ENCODE data around the gene THAP10. TPM values are rescaled to one million over a fixed set of nuclear protein-coding genes. Genes with fewer than 3 reads are reported as not detected.

Gene THAP10
- total RNA-seq, 1 donor from 2014 or later, result 4.2 TPM

- no peak overlapping the region for H3K4me3 ChIP-seq (ENCODE audit: low read depth, low read length)
- no peak for DNase-seq (ENCODE audit: low read depth)
- no peak for TF ChIP-seq CTCF (IDR thresholded peaks at IDR 0.05; ENCODE audit: insufficient read depth, low read length, poor library complexity, severe bottlenecking)
- no peaks in the 10 kb centered on the region for H3K36me3 ChIP-seq (ENCODE audit: control insufficient read depth, insufficient read depth, low read length)
- no peaks in the 10 kb centered on the region for H3K27me3 ChIP-seq (ENCODE audit: control insufficient read depth, insufficient read depth, low read length)
These were observed 24.3 kb upstream of the THAP10 start for GRCh38 chr15:70916531-70916930.

GRCh38 chr15:70912187-70912586, 20.0 kb upstream of the THAP10 start:
- Histone ChIP-seq H3K4me3 (ENCODE audit: low read depth, low read length) (no peak overlapping the region), H3K27me3 (ENCODE audit: control insufficient read depth, insufficient read depth, low read length) (no peaks in the 10 kb centered on the region), H3K36me3 (ENCODE audit: control insufficient read depth, insufficient read depth, low read length) (peaks cover 2% of the 10 kb centered on the region)
- no peak for TF ChIP-seq CTCF (IDR thresholded peaks at IDR 0.05; ENCODE audit: insufficient read depth, low read length, poor library complexity, severe bottlenecking)
- DNase-seq (ENCODE audit: low read depth), result no peak

GRCh38 chr15:70910958-70911357, 18.7 kb upstream of the THAP10 start:
- H3K36me3 ChIP-seq (ENCODE audit: control insufficient read depth, insufficient read depth, low read length), result peaks cover 2% of the 10 kb centered on the region
- no peak for DNase-seq (ENCODE audit: low read depth)
- no peak for TF ChIP-seq CTCF (IDR thresholded peaks at IDR 0.05; ENCODE audit: insufficient read depth, low read length, poor library complexity, severe bottlenecking)
- no peaks in the 10 kb centered on the region for H3K27me3 ChIP-seq (ENCODE audit: control insufficient read depth, insufficient read depth, low read length)
- no peak overlapping the region for H3K4me3 ChIP-seq (ENCODE audit: low read depth, low read length)

- peak; percentile 25 for TF ChIP-seq CTCF (IDR thresholded peaks at IDR 0.05; ENCODE audit: insufficient read depth, low read length, poor library complexity, severe bottlenecking)
- Histone ChIP-seq H3K27me3 (ENCODE audit: control insufficient read depth, insufficient read depth, low read length) (no peaks in the 10 kb centered on the region), H3K36me3 (ENCODE audit: control insufficient read depth, insufficient read depth, low read length) (peaks cover 2% of the 10 kb centered on the region), H3K4me3 (ENCODE audit: low read depth, low read length) (no peak overlapping the region)
- DNase-seq (ENCODE audit: low read depth), result no peak
These were observed 15.7 kb upstream of the THAP10 start for GRCh38 chr15:70907784-70908471.

- H3K27me3 ChIP-seq (ENCODE audit: control insufficient read depth, insufficient read depth, low read length), result no peaks in the 10 kb centered on the region
- no peak for DNase-seq (ENCODE audit: low read depth)
- H3K4me3 ChIP-seq (ENCODE audit: low read depth, low read length), result no peak overlapping the region
- peaks cover 2% of the 10 kb centered on the region for H3K36me3 ChIP-seq (ENCODE audit: control insufficient read depth, insufficient read depth, low read length)
- TF ChIP-seq CTCF (IDR thresholded peaks at IDR 0.05; ENCODE audit: insufficient read depth, low read length, poor library complexity, severe bottlenecking), result no peak
These were observed 14.6 kb upstream of the THAP10 start for GRCh38 chr15:70906842-70907241.

GRCh38 chr15:70902107-70902506, 9.9 kb upstream of the THAP10 start:
- DNase-seq (ENCODE audit: low read depth), result peak; percentile 63
- H3K36me3 ChIP-seq (ENCODE audit: control insufficient read depth, insufficient read depth, low read length), result no peaks in the 10 kb centered on the region
- no peak for TF ChIP-seq CTCF (IDR thresholded peaks at IDR 0.05; ENCODE audit: insufficient read depth, low read length, poor library complexity, severe bottlenecking)
- H3K27me3 ChIP-seq (ENCODE audit: control insufficient read depth, insufficient read depth, low read length), result no peaks in the 10 kb centered on the region
- H3K4me3 ChIP-seq (ENCODE audit: low read depth, low read length), result no peak overlapping the region

All from kidney epithelial cell (primary cell).